Endothelial cell of hepatic sinusoid (primary cell): ENCODE results near the gene ZNF440.
"Not testable (repeated sequence)": the region's sequence is repeated elsewhere in the genome, so short reads cannot be mapped to it uniquely, and the experiment has no call there.

Source experiments
- in situ Hi-C: cut with HindIII; loops from 2 replicates; pipeline ENCODE4 v1.10.0; 2017; ENCODE audit warnings: low sequenced_read_pairs

Gene ZNF440

DNA sequence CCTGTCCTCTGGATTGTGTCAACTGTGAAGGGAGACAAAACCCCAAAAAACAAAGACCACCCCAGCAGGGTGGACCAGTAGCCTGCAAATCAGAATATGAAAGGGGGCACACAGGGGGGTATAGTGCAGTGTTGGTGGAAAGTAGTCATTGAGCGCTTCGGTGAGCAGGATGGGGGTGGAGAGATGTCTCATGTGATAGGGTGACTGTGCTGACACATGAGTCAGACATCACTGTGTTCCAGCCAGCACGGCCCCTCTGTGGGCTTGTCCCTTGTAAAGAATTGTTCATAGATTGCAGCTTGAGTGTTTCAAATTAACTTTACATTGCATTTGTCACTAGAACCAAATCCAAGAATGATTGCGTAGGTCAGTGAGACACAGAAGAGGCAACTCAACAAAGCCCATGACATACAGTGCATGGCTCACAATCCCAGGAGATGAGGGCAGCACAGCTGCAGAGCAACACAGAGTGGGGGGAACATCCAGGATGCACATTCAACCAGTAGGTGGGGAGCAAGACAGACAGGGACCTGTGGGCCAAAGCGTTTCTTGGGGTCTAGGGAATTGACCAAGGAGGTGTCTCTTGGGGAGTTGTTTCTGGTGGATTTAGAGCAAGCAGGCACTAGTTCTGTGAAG is 7.5 kb downstream of the ZNF440 start:
- in situ Hi-C loops = no loop called here

GRCh38 chr19:11828957-11829876 is 15.1 kb downstream of the ZNF440 start:
- in situ Hi-C loops = not testable (repeated sequence)

GRCh38 chr19:11832253-11832912 is 18.3 kb downstream of the ZNF440 start:
- in situ Hi-C loops = no loop called here

- in situ Hi-C loops = no loop called here
Measured at GRCh38 chr19:11833541-11833940, 19.5 kb downstream of the ZNF440 start.

DNA sequence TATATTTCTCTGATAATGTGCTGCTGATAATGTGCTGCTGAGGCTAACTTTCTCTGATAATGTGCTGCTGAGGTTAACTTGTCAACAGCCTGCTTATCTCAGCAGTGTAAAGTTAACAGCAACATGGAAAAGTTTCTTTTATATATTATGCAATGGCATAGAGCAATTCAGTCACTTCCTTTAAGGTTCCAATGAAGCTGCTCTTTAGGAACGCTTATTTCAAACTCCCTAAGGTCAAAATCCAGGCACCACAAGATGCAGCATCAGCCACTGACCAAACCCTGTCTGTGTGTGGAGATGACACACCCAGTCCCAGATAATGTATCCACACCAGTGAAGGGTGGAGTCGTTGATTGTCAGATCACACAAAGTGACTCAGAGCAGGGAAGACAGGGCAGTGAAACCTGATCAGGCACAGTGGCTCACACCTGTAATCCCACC is 21.6 kb downstream of the ZNF440 start:
- in situ Hi-C loops = not testable (repeated sequence)

DNA sequence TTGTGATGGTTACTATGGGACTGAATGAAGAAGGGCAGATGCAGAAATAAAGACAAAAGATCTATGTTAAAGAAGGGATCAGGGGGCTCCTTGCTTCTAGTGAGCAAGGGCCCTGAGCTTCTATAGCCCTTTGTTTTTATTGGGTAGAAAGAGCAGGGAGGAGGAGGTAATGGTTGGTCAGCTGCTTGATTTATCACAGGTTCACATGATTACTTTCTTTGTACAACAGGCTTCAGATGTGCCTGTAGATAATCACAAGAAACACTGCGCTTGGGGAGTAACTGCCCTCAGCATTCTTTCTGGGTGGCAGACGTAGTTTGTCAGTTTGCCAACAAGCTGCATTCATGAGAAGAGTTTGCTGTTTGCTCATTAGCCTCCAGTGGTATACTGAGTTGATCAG is 29.6 kb downstream of the ZNF440 start:
- in situ Hi-C loops = no loop called here

- in situ Hi-C loops = loop anchor here (5.0 kb wide), 1 partner anchor 50 kb away; the partner anchor contains the start of gene ZNF491
Measured at GRCh38 chr19:11847615-11848014, 33.5 kb downstream of the ZNF440 start.

DNA sequence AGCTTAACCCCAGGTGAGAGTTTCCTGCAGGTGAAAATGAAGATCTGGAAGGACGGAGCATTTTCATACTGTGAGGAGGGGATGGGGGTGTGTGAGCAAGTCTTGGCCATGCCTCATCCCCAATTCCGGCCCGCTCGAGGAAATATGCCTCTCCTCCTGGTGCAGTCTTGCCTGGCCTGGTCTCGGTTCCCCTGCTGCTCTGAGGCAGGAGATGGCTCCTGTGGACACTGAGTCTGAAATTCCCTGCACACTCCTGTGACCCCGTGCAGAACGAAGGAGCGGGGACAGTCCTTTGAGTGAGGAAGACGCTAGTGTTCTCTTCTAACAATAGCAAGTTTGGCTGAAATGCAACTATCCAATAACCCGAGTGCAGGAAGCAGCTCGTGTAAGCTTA is 34.1 kb downstream of the ZNF440 start:
- in situ Hi-C loops = loop anchor here (5.0 kb wide), 1 partner anchor 51 kb away; the partner anchor contains the start of gene ZNF491

GRCh38 chr19:11848594-11849469 is 34.8 kb downstream of the ZNF440 start, which contains the start of gene ZNF439:
ZNF439 (plus strand) TSS chr19:11848726; CDS start chr19:11848868, 142 bp downstream.
- in situ Hi-C loops = loop anchor here (5.0 kb wide), 1 partner anchor 52 kb away; the partner anchor contains the start of gene ZNF491

DNA sequence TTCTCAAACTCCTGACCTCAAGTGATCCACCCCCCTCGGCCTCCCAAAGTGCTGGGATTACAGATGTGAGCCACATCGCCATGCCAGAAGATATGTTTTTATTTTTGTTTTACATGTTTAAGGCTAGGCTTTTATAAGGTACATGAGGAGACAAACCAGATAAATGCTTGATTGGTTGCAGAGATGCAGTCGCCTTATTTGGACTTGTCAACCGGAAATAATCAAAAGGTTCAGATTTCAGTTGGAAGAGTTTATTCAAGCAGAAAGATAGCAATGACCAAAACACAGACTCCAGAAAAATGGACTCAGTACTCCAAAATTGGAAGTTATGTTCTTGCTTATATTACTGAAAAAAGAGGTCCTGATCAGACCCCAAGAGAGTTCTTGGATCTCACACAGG is 36.2 kb downstream of the ZNF440 start:
- in situ Hi-C loops = not testable (repeated sequence)

DNA sequence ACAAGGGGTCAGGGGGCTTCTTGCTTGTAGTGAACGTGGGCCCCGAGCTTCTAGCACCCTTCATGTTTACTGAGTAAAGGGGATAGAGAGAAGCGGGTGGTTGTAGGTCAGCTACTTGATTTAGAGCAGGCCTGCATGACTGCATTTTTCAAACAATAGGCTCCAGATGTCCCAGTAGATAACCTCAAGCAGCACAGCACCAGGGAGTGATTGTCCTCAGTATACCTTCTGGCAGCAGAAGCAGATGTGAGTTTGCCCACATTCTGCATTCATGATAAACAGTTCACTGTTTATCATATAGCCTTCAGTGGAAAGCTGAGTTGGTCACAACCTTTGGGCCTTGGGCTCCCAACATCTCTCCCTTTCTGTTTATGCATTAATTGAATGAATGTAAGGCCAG is 39.3 kb downstream of the ZNF440 start:
- in situ Hi-C loops = no loop called here

GRCh38 chr19:11856596-11857250 is 42.6 kb downstream of the ZNF440 start:
- in situ Hi-C loops = no loop called here

DNA sequence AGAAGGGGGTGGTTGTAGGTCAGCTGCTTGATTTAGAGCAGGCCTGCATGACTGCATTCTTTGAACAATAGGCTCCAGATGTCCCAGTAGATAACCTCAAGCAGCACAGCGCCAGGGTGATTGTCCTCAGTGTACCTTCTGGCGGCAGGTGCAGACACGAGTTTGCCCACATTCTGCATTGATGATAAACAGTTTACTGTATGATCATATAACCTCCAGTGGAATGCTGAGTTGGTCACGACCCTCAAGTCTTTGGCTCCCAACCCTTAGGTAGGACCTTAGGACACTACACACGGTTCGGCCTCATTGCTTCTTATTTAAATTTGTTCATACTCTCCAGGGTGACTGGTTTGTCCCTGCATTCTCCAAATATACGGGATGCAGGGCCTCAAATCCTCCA is 46.6 kb downstream of the ZNF440 start:
- in situ Hi-C loops = no loop called here

DNA sequence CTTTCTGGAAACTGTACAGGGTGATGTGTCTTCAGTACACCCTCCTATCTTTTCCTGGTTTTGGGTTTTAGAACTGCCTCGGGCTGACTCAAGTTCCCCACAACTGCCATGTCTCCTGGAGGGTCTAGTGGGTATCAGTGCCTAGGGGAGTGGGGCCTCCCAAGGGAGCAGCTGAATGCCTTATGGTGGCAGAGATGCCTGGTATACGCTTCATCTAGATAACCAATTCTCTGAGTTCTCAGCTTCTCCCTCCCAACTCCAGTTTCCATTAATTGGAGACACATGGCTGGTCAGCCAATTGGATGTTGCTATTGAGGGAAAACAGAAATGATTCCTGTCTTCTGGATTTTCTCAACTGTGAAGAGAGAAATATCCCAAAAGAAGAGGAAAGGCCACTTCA is 47.2 kb downstream of the ZNF440 start:
- in situ Hi-C loops = no loop called here

- in situ Hi-C loops = loop anchor here (5.0 kb wide), 1 partner anchor 85 kb away; no protein-coding TSS in a partner anchor
Measured at GRCh38 chr19:11867766-11868165, 53.7 kb downstream of the ZNF440 start.

DNA sequence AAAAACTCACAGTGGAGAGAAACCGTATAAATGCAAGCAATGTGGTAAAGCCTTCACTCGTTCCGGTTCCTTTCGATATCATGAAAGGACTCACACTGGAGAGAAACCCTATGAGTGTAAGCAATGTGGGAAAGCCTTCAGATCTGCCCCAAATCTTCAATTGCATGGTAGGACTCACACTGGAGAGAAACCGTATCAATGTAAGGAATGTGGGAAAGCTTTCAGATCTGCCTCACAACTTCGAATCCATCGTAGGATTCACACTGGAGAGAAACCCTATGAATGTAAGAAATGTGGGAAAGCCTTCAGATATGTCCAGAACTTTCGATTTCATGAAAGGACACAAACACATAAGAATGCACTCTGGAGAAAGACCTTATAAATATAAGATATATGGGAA is 54.1 kb downstream of the ZNF440 start:
- in situ Hi-C loops = loop anchor here (5.0 kb wide), 1 partner anchor 86 kb away; no protein-coding TSS in a partner anchor

- in situ Hi-C loops = no loop called here
Measured at GRCh38 chr19:11872624-11873023, 58.6 kb downstream of the ZNF440 start.

DNA sequence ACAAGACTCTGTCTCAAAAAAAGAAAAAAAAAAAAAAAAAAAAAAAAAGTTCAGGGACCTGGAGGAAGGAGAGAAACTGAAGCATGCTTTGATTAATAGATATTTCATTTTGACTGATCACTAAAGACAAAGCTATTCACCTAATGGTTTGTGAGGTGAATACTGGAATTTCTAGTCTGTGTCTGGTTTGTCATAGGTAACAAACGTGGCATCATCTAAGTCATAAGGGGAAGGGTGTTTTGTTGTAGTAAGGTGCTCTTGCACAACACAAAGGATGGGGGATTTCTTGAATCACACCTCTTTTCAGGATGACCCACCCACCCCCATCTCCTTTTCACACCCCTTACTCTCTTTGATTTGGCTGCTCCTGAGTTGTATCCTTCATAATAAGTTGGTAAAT is 59.7 kb downstream of the ZNF440 start:
- in situ Hi-C loops = no loop called here

GRCh38 chr19:11879687-11880266 is 65.7 kb downstream of the ZNF440 start:
- in situ Hi-C loops = loop anchor here (10.0 kb wide), 1 partner anchor 65 kb away; no protein-coding TSS in a partner anchor
